SIG-M5 (cell line): ENCODE measurements around the gene NANOS3.
"Not testable (repeated sequence)": the region's sequence is repeated elsewhere in the genome, so short reads cannot be mapped to it uniquely, and the experiment has no call there.

ENCODE experiments used
- DNase-seq: peaks from one replicate; lab custom pipeline; 2025; lab: John Stamatoyannopoulos, UW

Gene NANOS3

DNA sequence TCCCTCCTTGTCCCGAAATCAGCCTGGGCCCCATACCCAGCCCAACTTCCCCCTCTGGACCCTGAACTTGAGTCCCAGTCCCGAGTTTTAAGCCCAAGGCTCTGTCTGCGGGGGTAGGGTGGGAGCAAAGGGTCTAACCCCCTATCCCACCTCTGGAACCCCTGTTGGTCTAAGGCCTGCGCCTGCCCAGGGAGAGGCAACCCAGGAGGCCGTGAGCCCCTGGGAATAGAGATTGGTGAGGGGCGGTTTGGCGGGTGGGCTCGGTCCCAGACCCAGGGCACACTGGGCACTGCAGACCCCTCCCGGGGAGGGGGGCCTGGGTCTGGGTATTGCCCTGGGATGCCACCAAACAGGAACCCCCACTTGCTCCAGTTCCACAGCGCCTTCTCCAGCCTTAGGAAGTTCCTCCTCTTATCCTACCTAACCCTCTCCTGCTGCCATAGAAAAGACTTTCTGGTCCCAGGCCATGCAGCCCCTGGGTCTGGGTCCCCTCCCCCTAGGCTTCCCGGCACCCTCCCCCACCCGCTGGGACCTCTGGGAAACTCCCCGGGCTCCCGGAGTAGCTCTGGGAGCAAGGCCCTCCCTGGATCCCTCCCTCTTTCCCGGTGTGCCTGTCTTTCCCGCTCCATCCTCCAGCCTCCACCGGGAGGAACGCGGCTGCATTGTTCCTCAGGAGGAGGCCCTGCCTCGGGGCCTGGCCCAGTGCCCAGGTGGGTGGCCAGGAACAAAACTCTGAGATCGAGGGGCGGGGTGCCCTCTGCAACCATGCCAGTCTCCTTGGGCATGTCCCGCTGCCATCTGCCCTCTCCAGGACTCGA is 33.6 kb upstream of the NANOS3 start:
- no peak for DNase-seq

DNA sequence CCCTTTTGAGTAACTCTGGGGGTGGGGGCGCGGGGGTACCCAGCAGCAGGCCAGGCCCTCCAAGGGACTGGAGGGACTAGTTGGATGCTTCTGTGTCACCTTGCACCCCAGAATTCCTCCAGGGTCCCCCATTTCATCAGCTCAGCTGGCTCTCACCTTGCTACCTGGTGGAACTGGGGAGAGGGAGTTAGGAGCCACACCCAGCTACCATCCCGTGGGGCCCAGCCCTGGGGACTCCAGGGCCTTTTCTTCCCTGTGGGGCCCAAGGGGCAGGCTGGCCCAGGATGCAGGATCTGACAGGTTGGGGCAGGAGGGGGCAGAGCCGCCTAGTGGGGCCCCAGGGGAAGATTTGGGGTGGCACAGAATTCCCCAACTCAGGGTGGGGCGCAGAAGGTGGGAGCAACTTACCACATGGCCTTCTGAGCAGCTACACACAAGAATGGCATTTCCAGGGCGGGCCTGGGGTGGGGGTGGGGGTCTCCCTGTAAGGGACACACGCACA is 32.8 kb upstream of the NANOS3 start:
- DNase-seq, result no peak

GRCh38 chr19:13846557-13847406 is 30.2 kb upstream of the NANOS3 start:
- no peak for DNase-seq

DNA sequence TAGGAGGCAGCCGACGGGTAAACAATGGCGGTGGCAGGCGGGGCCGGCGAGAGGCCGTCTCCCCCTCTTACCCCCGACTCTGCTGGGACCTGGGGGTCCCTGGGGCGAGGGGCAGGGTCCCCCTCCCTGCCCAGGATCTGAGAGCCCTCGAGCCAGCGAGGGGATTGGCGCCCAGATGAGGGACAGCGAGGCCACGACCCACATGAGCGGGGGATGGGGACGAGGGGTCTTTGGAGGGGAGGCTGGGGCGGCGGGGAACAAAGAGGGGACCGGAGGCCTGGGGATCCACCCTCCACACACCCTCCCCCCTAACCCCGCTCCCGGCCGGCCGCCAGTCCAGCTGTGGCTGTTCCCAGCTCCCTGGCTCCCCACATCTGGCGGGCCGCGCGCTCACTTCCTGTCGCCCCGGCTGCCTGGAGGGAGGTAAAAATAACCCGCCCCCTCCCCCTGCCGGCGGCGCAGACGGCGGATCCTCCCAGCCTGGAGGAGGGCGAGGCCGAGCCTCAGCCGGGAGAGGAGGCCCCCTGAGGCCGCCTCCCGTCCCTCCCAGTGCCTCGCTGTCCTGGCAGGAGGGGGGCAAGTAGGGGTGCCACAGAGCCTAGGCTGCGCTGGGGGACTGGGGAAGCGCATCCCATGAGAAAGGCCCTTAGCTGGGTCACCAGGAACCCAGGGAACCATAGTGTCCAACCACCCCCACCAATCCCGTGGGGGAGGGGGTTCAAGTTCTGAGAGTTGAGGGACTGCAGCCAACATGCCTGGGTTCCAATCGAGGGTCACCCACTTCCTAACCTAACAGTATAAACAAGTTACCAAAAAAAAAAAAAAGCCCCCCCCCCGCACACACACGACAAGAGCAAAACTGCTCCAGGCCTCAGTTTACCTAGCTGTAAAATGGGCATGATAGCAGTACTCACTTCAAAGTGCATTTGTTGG is 29.3 kb upstream of the NANOS3 start:
- no peak for DNase-seq

DNA sequence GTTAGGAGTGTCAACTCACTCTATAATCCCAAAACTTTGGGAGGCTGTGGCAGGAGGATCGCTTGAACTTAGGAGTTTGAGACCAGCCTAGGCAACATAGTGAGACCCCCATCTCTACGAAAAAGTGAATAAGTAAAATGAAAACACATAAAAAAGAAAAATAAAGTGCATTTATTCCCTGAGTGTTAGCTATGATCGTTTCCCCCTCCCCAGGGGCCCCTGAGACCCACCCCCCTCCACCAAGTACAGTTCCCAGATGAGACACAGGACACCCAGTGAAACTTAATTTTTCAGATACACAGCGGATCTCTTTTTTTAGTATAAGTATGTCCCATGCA is 28.6 kb upstream of the NANOS3 start:
- DNase-seq, result no peak

GRCh38 chr19:13848798-13849676 is 27.9 kb upstream of the NANOS3 start:
- DNase-seq, result no peak

DNA sequence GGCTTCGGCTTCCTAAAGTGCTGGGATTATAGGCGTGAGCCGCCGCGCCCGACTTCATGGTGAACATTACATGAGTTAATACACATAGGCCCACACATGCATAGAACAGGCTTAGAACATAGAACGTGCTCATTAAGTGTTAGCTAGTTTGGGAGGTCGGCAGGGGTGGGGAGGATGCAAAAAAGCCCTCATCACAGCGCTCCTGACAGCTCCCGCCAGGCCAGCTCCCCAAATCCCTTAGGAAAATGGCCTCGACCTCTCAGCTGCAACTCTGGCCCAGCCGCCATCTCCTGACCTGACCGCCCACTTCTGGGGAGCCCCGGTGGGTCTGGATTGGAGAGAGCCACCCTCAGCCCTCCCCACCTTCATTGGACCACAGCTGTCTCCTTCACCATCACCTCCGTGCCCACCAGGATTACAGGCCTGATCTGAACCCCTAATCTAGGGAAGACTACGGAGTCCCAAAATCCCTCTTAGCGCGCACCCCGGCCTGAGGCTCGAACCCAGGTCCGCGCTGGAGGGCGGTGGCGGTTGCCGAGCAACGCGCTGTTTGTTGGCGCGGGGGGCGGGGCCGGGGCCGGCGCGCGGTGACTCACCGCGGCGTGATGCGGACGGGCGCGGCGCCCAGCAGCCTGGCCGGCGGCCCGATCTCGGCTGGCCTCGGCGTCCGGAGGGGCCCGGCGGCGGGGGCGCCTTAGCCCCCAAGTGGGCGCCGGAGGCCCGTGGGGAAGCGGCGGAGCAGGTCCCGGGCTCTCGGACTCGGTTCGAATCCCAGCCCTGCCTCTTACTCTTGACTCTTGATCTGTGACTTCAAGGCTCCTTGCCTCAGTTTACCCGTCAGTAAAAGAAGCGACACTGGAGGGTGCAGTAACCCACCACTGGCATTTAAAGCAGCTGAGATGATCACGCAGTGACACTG is 26.7 kb upstream of the NANOS3 start:
- no peak for DNase-seq

- DNase-seq, result no peak
Measured at GRCh38 chr19:13850910-13851733, 25.8 kb upstream of the NANOS3 start.

DNA sequence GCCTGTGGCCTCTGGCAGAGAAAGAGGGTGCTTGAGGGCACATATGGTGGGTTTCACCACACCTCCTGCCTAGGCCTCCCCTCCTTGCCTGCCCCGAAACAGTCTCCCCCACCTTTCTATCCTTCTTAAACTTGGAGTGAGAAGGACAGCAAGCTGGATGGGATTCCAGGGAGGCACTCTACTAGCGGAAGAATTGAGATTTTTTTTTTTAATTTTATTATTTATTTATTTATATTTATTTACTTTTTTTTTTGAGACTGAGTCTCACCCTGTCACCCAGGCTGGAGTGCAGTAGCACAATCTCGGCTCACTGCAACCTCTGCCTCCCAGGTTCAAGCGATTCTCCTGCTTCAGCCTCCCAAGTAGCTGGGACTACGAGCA is 25.2 kb upstream of the NANOS3 start:
- not testable (repeated sequence) for DNase-seq

DNA sequence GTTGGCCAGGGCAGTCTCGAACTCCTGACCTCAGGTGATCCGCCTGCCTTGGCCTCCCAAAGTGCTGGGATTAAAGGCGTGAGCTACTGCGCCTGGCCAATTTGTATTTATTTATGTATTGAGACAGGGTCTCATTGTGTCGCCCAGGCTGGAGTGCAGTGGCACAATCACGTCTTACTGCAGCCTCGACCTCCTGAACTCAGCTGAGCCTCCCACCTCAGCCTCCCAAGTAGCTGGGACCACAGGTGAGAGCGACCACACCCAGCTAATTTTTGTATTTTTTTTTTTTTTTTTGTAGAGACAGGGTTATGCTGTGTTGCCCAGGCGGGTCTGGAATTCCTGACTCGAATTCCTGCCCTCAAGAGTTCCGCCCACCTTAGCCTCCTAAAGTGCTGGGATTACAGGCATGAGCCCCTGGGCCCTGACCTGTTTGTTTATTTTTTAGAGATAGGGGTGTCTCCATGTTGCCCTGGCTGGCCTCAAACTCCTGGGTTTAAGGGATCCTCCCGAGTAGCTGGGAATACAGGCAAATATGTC is 24.7 kb upstream of the NANOS3 start:
- not testable (repeated sequence) for DNase-seq

DNA sequence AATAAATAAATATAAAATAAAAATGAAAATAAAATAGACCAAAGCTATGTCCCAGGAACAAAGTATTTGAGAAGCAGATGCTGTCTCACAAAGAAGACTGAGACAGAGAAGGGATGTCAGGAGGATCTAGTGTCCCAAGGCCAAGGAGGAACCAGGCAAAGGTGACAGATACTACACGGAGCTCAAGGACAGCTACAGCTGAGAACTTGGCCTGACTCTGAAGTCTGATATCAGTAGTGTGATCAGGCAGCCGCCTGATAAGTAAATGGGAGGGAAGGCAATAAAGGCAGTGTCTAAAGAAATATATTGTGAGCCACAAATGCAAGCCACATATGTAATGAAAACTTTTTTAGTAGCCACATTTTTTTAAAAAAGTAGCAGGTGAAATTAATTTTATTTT is 20.4 kb upstream of the NANOS3 start:
- DNase-seq, result no peak

DNA sequence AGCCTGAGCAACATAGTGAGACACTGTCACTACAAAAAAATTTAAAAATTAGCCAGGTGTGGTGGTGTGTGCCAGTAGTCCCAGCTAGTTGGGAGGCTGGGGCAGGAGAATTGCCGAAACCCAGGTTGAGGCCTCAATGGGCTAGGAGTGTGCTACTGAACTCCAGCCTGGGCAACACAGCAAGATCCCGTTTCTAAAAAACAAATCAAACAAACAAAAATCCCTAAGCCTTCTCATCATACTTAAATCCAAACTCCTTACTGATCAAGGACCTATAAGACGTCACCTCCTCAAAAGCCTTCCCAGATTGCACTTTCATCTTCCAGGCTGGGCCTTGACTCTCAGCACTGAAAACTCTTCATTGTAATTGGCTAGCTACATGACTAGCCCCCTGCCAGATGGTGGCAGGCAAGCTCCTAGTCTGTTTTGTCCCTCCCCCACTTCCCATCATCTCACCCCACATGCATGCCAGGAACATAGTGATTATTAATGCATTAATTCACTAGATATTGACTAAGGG is 17.5 kb upstream of the NANOS3 start:
- no peak for DNase-seq

- no peak for DNase-seq
Measured at GRCh38 chr19:13860679-13861391, 16.1 kb upstream of the NANOS3 start.

- no peak for DNase-seq
Measured at GRCh38 chr19:13861392-13861713, 15.6 kb upstream of the NANOS3 start.

DNA sequence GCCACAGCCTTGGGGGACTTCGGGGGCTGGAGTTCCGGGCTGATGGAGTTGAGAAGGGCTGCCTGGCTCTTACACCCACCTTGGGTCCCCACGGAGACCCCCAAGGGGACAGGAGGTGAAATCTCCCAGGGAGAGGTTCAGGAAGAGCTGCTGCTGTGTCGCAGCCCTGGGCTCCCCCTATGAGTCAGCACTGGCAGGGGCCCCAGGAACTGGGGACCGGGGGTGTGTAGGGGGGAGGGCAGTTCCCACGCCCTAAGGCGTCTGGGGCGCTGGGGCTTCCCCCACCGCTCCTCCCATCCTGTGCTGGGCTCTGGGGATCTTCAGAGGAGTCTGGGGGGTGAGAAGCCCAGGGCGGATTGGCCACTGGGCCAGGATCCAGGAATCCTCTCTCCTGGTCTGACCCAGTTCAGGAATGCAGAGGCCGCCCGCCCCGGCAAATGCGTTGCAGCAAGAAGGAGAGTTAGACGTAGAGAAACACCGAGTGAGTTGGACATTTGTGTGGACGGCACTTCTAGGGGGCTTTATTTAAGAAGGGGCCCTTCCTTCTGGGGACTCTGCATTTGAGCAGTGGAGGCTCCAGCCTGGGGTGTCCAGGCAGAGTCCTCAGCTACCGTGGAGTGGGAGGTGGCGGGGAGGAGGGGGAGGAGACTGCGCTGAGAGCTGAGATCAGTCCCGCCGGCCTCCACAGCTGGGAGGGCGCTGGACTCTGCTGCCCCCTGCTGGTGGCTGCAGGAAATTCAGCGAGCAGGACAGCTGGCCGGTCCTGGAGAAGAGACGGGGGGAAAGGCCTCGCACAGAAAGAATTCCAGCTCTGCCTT is 15.0 kb upstream of the NANOS3 start:
- no peak for DNase-seq

- DNase-seq, result no peak
Measured at GRCh38 chr19:13864046-13864666, 12.8 kb upstream of the NANOS3 start.
